HG03108 (cell line): ENCODE measurements around the gene CMTM2.
"Not testable (repeated sequence)": the region's sequence is repeated elsewhere in the genome, so short reads cannot be mapped to it uniquely, and the experiment has no call there.

Experiments
- ATAC-seq: cut with Tn5 transposase; IDR thresholded peaks from one replicate; pipeline ENCODE4 v1.9.1; 2021; ENCODE audit warnings: moderate library complexity; ENCODE audit not compliant: unreplicated experiment

CMTM2 gene

GRCh38 chr16:66627611-66628378 lies 48.5 kb downstream of the CMTM2 start:
- ATAC-seq: not testable (repeated sequence)

- no peak for ATAC-seq
Measured at GRCh38 chr16:66629856-66630255, 50.6 kb downstream of the CMTM2 start.

GRCh38 chr16:66630561-66631260 lies 51.4 kb downstream of the CMTM2 start:
- not testable (repeated sequence) for ATAC-seq

- ATAC-seq: not testable (repeated sequence)
Measured at GRCh38 chr16:66631558-66631957, 52.3 kb downstream of the CMTM2 start.

GRCh38 chr16:66634527-66635196 lies 55.4 kb downstream of the CMTM2 start:
- no peak for ATAC-seq

GRCh38 chr16:66635406-66635805 lies 56.1 kb downstream of the CMTM2 start:
- no peak for ATAC-seq

- no peak for ATAC-seq
Measured at GRCh38 chr16:66636199-66636598, 56.9 kb downstream of the CMTM2 start.

- no peak for ATAC-seq
Measured at GRCh38 chr16:66637806-66638205, 58.5 kb downstream of the CMTM2 start.
